ENCODE measurements around the gene SH3BGRL2.
"Not testable (repeated sequence)": the region's sequence is repeated elsewhere in the genome, so short reads cannot be mapped to it uniquely, and the experiment has no call there.

Gene SH3BGRL2

DNA sequence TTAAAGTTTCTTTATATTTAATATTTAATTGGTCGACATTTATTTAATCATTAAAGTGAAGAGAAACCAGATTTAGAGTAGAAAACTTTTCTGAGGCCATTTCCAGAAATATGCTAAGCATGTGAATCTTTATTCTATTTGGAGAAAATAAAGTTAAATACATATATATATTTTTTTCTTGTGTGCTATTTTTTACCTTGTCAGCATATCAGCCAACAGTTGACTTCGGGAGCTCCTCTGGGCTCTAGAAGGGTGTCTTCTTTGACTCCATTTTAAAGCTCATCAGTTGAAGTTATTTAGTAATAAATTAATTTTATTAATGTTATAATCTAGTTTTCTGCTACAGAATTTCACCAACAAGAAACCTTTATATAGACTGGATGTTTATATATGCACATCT lies 73.1 kb downstream of the SH3BGRL2 start:
- no peak for DNase-seq

DNA sequence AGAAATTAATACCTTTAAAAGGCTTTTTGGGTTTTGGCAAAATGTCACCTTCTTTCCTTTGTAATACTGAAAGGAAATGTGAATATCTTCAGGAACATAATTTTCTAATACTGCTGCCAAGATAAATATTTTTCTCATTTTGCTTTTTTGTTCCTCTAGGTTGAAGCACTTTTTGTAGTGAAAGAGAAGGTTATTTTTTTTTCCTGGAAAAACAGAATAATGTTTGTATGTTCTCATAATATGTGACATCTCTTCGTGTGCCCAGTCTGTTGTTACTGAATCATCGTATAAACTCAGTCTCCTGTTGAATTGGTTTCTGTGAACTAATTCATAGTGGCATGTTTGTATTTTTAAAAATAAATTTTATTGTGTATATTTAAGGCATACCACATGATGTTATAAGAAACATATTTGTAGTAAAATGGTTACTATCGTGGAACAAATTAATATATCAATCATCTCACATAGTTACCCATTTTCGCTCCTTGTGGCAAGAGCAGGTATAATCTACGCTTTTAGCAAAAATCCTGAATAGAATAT lies 74.4 kb downstream of the SH3BGRL2 start:
- no peak for DNase-seq

DNA sequence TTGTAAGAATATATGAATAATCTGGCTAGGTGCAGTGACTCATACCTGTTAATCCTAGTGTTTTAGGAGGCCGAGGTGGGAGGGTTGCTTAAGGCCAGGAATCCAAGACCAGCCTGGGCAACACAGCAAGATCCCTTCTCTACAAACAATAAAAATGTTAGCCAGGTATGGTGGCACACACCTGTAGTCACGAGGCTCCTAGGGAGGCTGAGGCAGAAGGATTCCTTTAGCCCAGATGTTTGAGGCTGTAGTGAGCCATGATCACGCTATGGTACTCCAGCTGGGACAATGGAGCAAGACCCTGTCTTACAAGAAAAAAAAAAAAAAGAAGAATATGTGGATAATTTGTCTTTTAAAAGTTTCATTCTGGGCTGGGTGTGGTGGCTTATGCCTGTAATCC lies 75.4 kb downstream of the SH3BGRL2 start:
- no peak for DNase-seq

- no peak for DNase-seq
These were observed 76.5 kb downstream of the SH3BGRL2 start for GRCh38 chr6:79707621-79708020.

- no peak for DNase-seq
These were observed 77.1 kb downstream of the SH3BGRL2 start for GRCh38 chr6:79708095-79708791.

DNA sequence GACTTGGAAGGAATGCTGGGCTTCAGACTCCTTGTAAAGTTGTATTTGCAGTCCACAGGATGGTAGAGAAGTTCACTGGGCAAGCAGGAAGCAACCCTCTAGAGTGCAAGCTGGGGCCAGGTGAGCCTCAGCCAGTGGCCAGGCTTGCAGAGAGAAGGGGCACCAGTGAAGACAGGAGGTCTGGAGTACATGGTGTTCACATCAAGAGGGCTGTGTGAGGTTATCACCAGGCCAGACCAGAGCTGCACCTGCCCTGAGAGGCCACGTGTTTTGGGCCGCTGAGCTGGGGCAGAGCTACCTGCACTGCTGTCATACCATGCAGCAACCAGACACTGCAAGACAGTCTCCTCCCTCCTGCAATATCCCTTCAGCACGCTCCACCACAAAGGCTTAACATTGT lies 79.0 kb downstream of the SH3BGRL2 start:
- DNase-seq = no peak

DNA sequence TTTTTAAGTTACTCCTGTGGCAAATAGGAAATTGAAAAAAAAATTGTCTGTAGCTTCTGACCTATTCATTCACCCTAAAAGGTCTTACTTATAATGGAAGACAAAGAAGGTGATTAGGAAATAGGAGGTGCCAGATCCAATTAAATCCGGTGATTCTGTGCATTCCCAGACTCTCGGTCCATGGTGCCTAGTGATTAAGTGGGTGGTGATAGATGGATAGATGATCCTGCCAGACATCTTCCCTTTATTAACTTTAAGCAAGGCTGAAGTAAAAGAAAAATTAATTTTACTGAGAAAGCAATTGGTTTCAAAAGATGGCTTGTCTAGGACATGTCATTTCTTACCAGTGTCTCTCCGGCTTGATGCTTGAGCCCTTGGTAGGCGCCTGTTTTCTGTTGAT lies 80.0 kb downstream of the SH3BGRL2 start:
- DNase-seq = no peak

GRCh38 chr6:79712144-79712543 lies 81.0 kb downstream of the SH3BGRL2 start:
- DNase-seq = no peak

GRCh38 chr6:79712616-79713135 lies 81.5 kb downstream of the SH3BGRL2 start:
- DNase-seq = no peak

- DNase-seq = peak in 1 of 4 experiments; percentile 1
These were observed 82.7 kb downstream of the SH3BGRL2 start for GRCh38 chr6:79713701-79714322.

DNA sequence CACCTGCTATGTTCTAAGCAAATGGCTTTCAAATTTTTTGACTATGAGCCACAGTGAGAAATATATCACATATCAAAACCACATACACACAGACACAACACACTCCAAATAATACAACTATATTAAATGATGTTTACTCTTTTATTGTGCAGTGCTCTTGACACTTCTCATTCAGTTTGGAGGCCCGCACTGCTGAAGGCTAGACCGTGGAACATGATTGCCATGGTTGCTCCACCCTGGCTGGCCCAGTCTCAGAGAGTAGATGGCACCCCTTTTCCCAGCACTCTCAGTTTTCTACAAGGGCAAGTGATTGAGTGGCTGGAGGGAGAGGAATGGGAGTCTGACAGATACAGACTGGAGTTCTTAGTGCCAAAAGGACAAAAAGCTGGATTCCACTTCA lies 86.9 kb downstream of the SH3BGRL2 start:
- no peak for DNase-seq

GRCh38 chr6:79718509-79719247 lies 87.5 kb downstream of the SH3BGRL2 start:
- DNase-seq = no peak

DNA sequence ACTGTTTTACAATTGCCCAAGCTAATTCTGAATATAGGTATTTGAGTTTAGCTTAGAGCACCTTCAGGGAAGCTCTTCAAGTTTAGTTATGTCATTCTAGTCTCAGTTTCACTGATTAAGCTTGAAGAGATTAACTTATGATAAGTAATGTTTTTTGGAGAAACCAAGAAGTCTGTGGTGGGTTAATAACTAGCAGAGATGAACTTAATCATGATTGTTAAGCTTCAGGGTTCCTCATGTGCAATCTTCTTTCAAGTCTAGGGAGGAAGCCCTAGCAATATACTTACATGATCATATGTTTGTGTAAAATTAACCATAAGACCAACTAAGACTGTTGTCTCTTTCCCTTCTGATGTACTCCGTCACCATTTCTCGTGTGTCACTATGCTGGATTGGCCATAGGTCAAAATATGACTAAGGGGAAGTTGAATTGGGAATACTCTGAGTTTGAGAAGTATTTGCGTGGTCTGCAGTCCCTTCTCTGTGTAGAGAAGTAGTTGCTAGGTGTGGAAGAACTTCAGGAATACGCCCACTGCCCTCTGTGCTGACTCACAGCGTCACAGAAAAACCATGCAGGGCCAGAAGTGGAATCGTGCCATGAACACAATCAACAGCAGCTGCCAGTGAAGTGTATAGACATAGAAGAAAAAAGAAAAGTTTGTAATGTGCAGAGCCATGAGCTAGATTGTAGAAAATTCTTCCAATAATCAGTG lies 88.3 kb downstream of the SH3BGRL2 start:
- no peak for DNase-seq

DNA sequence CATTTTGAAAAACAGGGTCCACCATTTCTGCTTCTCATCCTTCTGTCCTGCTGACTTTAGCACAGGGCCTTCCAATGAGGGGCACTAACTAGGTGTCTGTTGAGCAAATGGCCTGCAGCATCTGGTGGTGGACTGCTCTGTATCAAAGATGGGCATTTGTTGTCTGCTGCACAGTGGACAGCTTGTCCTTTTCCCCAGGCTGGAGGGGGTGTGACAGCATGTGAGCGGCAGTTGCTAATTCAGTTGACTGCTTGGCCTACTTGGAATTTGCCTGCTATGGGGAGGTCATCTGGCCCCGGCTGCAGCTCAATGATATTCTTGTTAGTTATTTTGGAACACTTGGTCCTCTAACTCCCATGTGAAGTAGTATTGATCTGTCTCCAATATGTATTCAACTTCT lies 93.7 kb downstream of the SH3BGRL2 start:
- no peak for DNase-seq

DNA sequence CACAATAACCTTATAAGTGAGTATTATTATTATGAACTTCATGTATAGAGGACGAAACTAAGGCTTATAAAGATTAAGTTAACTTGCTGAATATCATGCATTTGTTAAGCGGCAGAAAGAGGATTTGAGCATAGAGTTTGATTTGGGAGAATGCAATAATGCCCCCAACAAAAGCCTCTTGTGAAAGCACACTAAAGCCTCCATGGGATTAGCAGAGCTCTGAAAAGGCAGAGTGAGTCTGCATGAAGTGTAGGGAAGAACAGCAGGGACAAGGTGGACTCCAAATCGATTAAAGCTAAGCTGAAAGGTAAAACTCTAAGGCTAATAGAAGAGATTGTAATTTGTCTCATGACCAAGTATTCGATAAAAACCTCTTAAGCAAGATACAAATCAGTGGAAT lies 100.3 kb downstream of the SH3BGRL2 start:
- DNase-seq = no peak

DNA sequence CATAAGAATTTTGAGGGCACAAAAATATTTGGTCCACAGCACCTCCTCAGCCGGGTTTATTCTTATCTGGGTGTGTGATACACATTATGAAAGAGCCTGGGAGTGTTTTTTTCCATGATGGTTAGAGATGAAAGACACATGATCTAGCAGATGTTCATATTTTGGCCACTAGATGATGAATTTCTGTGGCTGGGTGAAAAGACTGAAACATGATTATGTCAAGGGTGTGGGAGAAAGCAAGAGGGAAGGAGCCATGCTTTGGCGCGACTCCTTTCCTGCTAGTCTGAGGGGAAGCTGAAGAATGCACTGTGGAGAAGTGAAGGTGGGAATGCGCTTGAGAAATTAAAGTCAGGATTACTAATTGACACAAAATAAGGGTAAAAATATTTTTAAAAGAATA lies 102.3 kb downstream of the SH3BGRL2 start:
- no peak for DNase-seq

GRCh38 chr6:79734374-79734773 lies 103.2 kb downstream of the SH3BGRL2 start:
- DNase-seq = no peak

DNA sequence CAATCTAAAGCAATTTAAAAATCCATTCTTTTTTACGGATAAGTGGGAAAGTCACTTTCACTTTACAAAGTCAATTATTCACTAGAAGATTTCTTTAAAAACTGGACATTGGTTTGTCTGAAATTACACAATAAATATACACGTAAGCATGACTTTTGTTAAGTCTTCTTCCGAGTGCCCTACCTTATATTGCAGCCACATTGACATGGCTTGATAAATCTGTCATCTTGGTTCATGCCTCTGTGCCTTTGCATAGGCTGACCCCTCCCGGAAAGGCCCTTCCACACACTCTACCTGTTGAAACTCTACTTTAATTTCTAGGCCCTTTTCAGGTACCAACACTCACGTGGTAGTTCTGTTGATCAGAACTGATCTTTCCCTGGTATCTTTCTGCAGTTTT lies 104.1 kb downstream of the SH3BGRL2 start:
- DNase-seq = no peak

DNA sequence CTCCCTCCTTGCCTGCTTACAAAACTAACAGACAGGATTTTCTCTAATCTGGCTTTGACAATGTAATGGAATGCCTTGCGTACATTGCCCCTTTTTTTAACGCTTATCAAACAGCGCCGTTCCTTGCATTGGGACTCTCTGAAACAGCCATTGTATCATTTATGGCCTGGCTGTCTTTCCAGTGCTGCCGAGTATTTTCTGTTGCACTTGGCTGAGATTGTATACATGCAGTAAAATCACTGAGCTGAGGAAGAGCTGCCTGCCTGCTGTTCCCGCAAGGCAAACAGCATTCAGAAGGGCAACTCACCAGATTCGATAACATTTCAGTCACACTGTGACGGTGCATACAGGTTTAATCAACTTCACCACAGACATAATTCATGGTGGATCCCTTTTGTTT lies 106.0 kb downstream of the SH3BGRL2 start:
- DNase-seq = no peak

DNA sequence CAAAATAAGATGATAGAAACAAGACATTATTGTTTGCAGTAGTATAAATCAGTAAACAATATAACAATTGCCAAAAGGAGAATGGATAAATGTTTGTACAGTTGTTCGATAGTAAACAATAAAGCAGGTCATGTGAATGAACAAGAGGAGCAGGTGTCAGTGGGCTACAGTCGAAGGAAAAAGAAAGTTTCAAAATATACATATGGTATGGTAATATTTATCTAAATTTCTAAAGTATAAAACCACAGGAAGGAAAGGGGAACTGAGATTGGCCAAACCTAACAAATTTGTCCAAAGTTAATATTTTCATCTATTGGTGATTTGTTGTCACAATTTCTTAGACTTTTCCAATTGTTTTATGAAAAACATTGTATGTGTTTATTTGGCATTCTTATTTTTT lies 110.9 kb downstream of the SH3BGRL2 start:
- DNase-seq = no peak

GRCh38 chr6:79745282-79745681 lies 114.2 kb downstream of the SH3BGRL2 start:
- not testable (repeated sequence) for DNase-seq

DNA sequence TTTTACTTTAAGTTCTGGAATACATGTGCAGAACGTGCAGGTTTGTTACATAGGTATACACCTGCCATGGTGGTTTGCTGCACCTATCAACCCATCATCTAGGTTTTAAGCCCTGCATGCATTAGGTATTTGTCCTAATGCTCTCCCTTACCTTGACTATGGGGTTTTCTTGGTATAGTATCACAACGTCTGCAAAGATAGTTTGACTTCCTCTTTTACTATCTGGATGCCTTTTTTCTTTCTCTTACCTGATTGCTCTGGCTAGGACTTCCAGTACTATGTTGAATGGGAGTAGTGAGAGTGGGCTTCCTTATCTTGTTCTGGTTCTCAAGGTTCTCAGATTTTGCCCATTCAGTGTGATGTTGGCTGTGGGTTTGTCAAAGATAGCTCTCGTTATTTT lies 115.2 kb downstream of the SH3BGRL2 start:
- DNase-seq = not testable (repeated sequence)

DNA sequence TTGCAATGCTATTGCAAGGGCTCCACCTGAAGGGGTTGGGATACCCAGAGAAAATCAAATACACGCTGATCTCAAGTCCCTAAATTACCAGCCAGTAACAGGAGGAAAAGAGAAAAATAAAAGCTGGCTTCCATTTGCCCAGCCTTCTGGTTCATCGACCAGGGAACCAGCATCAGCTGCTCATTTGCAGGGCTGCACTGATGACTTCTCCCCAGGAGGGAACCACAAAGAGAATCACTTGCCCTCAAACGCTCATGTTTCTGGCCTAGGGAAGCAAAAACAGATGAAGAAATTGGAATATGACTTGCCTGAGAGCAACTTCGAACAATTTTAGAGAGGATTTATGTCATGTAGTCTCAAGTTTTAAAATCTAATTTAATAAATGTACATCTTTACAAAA lies 119.7 kb downstream of the SH3BGRL2 start:
- DNase-seq = no peak

All from activated CD4-positive, CD25-positive, alpha-beta regulatory T cell (primary cell).